ENCODE measurements around the gene KCNIP4.

KCNIP4 gene

GRCh38 chr4:21680326-21680898 lies 268.2 kb downstream of the KCNIP4 start:
- DNase-seq: no peak

- DNase-seq: no peak
Observed at GRCh38 chr4:21678711-21679110, 269.9 kb downstream of the KCNIP4 start.

GRCh38 chr4:21677173-21677572 lies 271.4 kb downstream of the KCNIP4 start:
- no peak for DNase-seq

GRCh38 chr4:21664355-21664754 lies 284.2 kb downstream of the KCNIP4 start:
- DNase-seq: no peak

GRCh38 chr4:21656832-21657231 lies 291.7 kb downstream of the KCNIP4 start:
- no peak for DNase-seq

- DNase-seq: no peak
Observed at GRCh38 chr4:21655031-21655430, 293.5 kb downstream of the KCNIP4 start.

GRCh38 chr4:21652508-21653231 lies 295.9 kb downstream of the KCNIP4 start:
- no peak for DNase-seq

- DNase-seq: no peak
Observed at GRCh38 chr4:21649391-21650090, 299.0 kb downstream of the KCNIP4 start.

- DNase-seq: no peak
Observed at GRCh38 chr4:21645776-21646175, 302.8 kb downstream of the KCNIP4 start.

- DNase-seq: no peak
Observed at GRCh38 chr4:21641696-21642095, 306.9 kb downstream of the KCNIP4 start.

GRCh38 chr4:21638171-21638725 lies 310.3 kb downstream of the KCNIP4 start:
- no peak for DNase-seq

GRCh38 chr4:21628916-21629610 lies 319.5 kb downstream of the KCNIP4 start:
- DNase-seq: no peak

- no peak for DNase-seq
Observed at GRCh38 chr4:21628116-21628670, 320.4 kb downstream of the KCNIP4 start.

GRCh38 chr4:21625447-21625846 lies 323.1 kb downstream of the KCNIP4 start:
- no peak for DNase-seq

- no peak for DNase-seq
Observed at GRCh38 chr4:21605006-21605405, 343.6 kb downstream of the KCNIP4 start.

- DNase-seq: no peak
Observed at GRCh38 chr4:21596521-21596920, 352.1 kb downstream of the KCNIP4 start.

- no peak for DNase-seq
Observed at GRCh38 chr4:21593671-21594001, 354.9 kb downstream of the KCNIP4 start.

- no peak for DNase-seq
Observed at GRCh38 chr4:21592970-21593670, 355.5 kb downstream of the KCNIP4 start.

GRCh38 chr4:21577056-21577455 lies 371.5 kb downstream of the KCNIP4 start:
- DNase-seq: no peak

GRCh38 chr4:21571100-21571499 lies 377.5 kb downstream of the KCNIP4 start:
- DNase-seq: no peak

- DNase-seq: no peak
Observed at GRCh38 chr4:21569638-21570037, 378.9 kb downstream of the KCNIP4 start.

- DNase-seq: no peak
Observed at GRCh38 chr4:21555083-21555482, 393.5 kb downstream of the KCNIP4 start.

All from stimulated activated CD4-positive, alpha-beta T cell treated with anti-CD3 and anti-CD28 coated beads, Interleukin-15, amount 100 ng/mL, for 24 hours (primary cell).